ENCODE measurements around the gene PSORS1C1. TPM values are rescaled to one million over a fixed set of nuclear protein-coding genes. Genes with fewer than 3 reads are reported as not detected.

Gene PSORS1C1
- polyA plus RNA-seq, 1 donor (not counting 4 experiments of a cell fraction or from before 2014, with no cell fraction given): 5.7 TPM

DNA sequence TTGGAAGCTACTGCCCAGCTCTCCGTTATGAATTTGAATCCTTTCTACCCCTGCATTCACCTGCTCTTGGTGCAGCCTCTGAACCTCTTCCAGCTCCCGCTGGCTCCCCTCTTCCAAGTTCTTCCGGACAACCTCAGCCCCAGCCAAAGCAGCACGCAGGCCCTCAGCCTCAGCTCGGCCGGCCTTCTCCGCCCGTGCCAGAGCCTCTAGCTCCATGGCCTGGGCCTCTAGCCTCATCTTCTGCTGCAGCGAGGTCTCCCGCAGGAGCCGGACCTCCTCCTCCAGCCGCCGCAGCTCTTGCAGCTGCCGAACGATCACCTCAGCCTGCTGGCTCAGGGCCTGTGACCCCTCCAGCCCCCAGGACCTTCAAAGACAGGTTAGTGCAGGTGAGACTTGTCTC lies 39.8 kb downstream of the PSORS1C1 start:
- no peak for FAIRE-seq
- no peaks in the 10 kb centered on the region for H4K20me1 ChIP-seq (ENCODE audit: control insufficient read depth, extremely low read depth, insufficient read depth, low read length)
- H3K36me3 ChIP-seq (ENCODE audit: control insufficient read depth in 2 of 2, extremely low read depth in 1 of 2, insufficient read depth in 2 of 2, low read length in 2 of 2): peaks cover 0 to 2% of the 10 kb centered on the region in 2 experiments

DNA sequence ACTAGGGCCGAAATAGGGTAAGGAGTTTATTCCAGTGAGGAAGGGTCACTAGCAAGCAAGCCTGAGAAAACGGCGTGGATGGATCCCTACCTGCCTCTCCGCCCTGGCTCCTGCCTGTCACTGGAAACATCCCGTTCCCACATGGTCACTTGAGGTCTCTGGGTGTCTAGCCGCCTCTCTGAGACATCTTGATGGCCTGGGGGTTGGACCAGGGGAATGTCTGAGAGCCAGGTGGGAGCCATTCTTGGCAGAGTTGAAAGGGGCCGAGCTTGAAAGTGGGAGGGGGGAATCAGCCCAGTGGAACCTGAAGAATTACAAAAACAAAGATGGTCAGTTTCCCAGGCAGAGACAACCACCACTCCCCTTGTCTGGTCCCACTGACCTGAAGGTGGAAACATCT lies 42.0 kb downstream of the PSORS1C1 start:
- H2AFZ ChIP-seq (ENCODE audit: control insufficient read depth, low read length): no peak overlapping the region
- no peaks in the 10 kb centered on the region for H3K27me3 ChIP-seq (ENCODE audit: control insufficient read depth, extremely low read depth, insufficient read depth, low read length)
- no peaks in the 10 kb centered on the region for H3K9me3 ChIP-seq (ENCODE audit: control insufficient read depth, low read depth, low read length)
- no peak overlapping the region for H3K4me2 ChIP-seq (ENCODE audit: control insufficient read depth, extremely low read depth, insufficient read depth, low read depth, low read length)
- H3K36me3 ChIP-seq (ENCODE audit: control insufficient read depth in 2 of 2, extremely low read depth in 1 of 2, insufficient read depth in 2 of 2, low read length in 2 of 2): peaks cover 0 to 2% of the 10 kb centered on the region in 2 experiments
- H3K9ac ChIP-seq (ENCODE audit: control insufficient read depth, extremely low read depth, insufficient read depth, low read length): no peak overlapping the region
- no peak overlapping the region for H3K4me3 ChIP-seq (ENCODE audit: control insufficient read depth in 2 of 3, extremely low read depth in 1 of 3, insufficient read depth in 2 of 3, low read depth in 1 of 3, low read length in 3 of 3)
- FAIRE-seq: no peak
- H3K27ac ChIP-seq (ENCODE audit: control insufficient read depth, insufficient read depth, low read length): no peak overlapping the region
- TF ChIP-seq, protein P1, sequence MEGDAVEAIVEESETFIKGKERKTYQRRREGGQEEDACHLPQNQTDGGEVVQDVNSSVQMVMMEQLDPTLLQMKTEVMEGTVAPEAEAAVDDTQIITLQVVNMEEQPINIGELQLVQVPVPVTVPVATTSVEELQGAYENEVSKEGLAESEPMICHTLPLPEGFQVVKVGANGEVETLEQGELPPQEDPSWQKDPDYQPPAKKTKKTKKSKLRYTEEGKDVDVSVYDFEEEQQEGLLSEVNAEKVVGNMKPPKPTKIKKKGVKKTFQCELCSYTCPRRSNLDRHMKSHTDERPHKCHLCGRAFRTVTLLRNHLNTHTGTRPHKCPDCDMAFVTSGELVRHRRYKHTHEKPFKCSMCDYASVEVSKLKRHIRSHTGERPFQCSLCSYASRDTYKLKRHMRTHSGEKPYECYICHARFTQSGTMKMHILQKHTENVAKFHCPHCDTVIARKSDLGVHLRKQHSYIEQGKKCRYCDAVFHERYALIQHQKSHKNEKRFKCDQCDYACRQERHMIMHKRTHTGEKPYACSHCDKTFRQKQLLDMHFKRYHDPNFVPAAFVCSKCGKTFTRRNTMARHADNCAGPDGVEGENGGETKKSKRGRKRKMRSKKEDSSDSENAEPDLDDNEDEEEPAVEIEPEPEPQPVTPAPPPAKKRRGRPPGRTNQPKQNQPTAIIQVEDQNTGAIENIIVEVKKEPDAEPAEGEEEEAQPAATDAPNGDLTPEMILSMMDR (optimal IDR thresholded peaks at IDR 0.05 in 1 of 3, IDR thresholded peaks at IDR 0.05 in 1 of 3, conservative IDR thresholded peaks at IDR 0.05 in 1 of 3; ENCODE audit: extremely low read depth in 1 of 3, insufficient read depth in 2 of 3, low read length in 3 of 3): no peak
- no peak for TF ChIP-seq EZH2 (IDR thresholded peaks at IDR 0.05; ENCODE audit: low read length)
- no peaks in the 10 kb centered on the region for H4K20me1 ChIP-seq (ENCODE audit: control insufficient read depth, extremely low read depth, insufficient read depth, low read length)
- H3K4me1 ChIP-seq (ENCODE audit: control insufficient read depth, extremely low read depth, insufficient read depth, low read length): peaks cover 13% of the 10 kb centered on the region
- dilution Hi-C loops (cut with MboI; ENCODE audit: extremely low pct_ligation_motif_present, low sequenced_read_pairs): no loop called here
- no peak for DNase-seq (ENCODE audit: low read depth, low spot score)
- peaks cover 10% of the 10 kb centered on the region for H3K79me2 ChIP-seq (ENCODE audit: control insufficient read depth, insufficient read depth, low read length)
- no peaks in the 10 kb centered on the region for H3K9me1 ChIP-seq (ENCODE audit: control insufficient read depth, extremely low read depth, insufficient read depth, low read length)

More for the DNA sequence above, 39.8 kb downstream of the PSORS1C1 start:
- Histone ChIP-seq H3K27me3 (ENCODE audit: control insufficient read depth, extremely low read depth, insufficient read depth, low read length) (no peaks in the 10 kb centered on the region), H3K9me3 (ENCODE audit: control insufficient read depth, low read depth, low read length) (no peaks in the 10 kb centered on the region), H2AFZ (ENCODE audit: control insufficient read depth, low read length) (no peak overlapping the region), H3K4me2 (ENCODE audit: control insufficient read depth, extremely low read depth, insufficient read depth, low read depth, low read length) (no peak overlapping the region), H3K79me2 (ENCODE audit: control insufficient read depth, insufficient read depth, low read length) (peaks cover 5% of the 10 kb centered on the region), H3K27ac (ENCODE audit: control insufficient read depth, insufficient read depth, low read length) (no peak overlapping the region), H3K9ac (ENCODE audit: control insufficient read depth, extremely low read depth, insufficient read depth, low read length) (no peak overlapping the region), H3K4me3 (ENCODE audit: control insufficient read depth in 2 of 3, extremely low read depth in 1 of 3, insufficient read depth in 2 of 3, low read depth in 1 of 3, low read length in 3 of 3) (no peak overlapping the region), H3K9me1 (ENCODE audit: control insufficient read depth, extremely low read depth, insufficient read depth, low read length) (no peaks in the 10 kb centered on the region), H3K4me1 (ENCODE audit: control insufficient read depth, extremely low read depth, insufficient read depth, low read length) (peaks cover 5% of the 10 kb centered on the region)
- no peak for DNase-seq (ENCODE audit: low read depth, low spot score)
- dilution Hi-C loops (cut with MboI; ENCODE audit: extremely low pct_ligation_motif_present, low sequenced_read_pairs): no loop called here
- TF ChIP-seq EZH2 (IDR thresholded peaks at IDR 0.05; ENCODE audit: low read length): no peak
- TF ChIP-seq, protein P1 (optimal IDR thresholded peaks at IDR 0.05 in 1 of 3, IDR thresholded peaks at IDR 0.05 in 1 of 3, conservative IDR thresholded peaks at IDR 0.05 in 1 of 3; ENCODE audit: extremely low read depth in 1 of 3, insufficient read depth in 2 of 3, low read length in 3 of 3): no peak

Measured in keratinocyte (primary cell).